ENCODE data around the gene HRNR. TPM values are rescaled to one million over a fixed set of nuclear protein-coding genes. Genes with fewer than 3 reads are reported as not detected.

Gene HRNR
- total RNA-seq, 6 donors from 2014 or later = not detected

DNA sequence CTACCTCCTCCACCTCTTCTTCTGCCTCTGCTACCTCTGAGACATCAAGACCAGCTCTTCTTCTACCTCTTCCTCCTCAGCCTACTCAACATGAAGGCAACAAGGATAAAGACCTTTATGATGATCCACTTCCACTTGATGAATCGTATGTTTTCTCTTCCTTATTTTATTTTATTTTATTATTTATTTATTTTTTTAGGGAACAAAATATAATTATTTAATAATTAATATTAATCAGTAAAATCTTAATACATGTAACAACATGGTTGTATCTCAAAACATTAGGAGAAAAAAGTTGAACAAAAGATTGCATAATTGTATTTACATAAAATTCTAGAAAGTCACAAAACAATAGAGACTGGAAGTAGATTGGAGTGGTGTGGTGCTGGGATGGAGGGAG, 13.1 kb upstream of the HRNR start:
- Histone ChIP-seq H3K36me3 (no peaks in the 10 kb centered on the region), H3K27me3 (no peaks in the 10 kb centered on the region), H3K27ac (no peak overlapping the region), H3K9me3 (no peaks in the 10 kb centered on the region), H3K4me3 (no peak overlapping the region), H3K4me1 (no peaks in the 10 kb centered on the region)
- no peak for DNase-seq
- WGBS, 2 donors = 86% methylated on average over 1 of the region's 1 CpG
- ATAC-seq (ENCODE audit: low FRiP score in 2 of 2) = no peak
- TF ChIP-seq POLR2AphosphoS5 (IDR thresholded peaks at IDR 0.05) (no peak), CTCF (IDR thresholded peaks at IDR 0.05) (no peak), POLR2A (IDR thresholded peaks at IDR 0.05) (no peak), EP300 (IDR thresholded peaks at IDR 0.05) (no peak)

- no peak overlapping the region for H3K4me3 ChIP-seq
- H3K4me1 ChIP-seq = no peaks in the 10 kb centered on the region
- no peak overlapping the region for H3K27ac ChIP-seq
- H3K9me3 ChIP-seq = no peaks in the 10 kb centered on the region
- ATAC-seq (ENCODE audit: low FRiP score in 2 of 2) (no peak), DNase-seq (no peak)
- TF ChIP-seq CTCF (IDR thresholded peaks at IDR 0.05) = no peak
- TF ChIP-seq EP300 (IDR thresholded peaks at IDR 0.05) = no peak
- no peak for TF ChIP-seq POLR2A (IDR thresholded peaks at IDR 0.05)
- no peak for TF ChIP-seq POLR2AphosphoS5 (IDR thresholded peaks at IDR 0.05)
- H3K36me3 ChIP-seq = no peaks in the 10 kb centered on the region
- WGBS, 2 donors = 74 to 78% methylated on average over 3 of the region's 3 CpGs
- no peaks in the 10 kb centered on the region for H3K27me3 ChIP-seq
Measured at GRCh38 chr1:152228831-152229230, 4.8 kb upstream of the HRNR start.

DNA sequence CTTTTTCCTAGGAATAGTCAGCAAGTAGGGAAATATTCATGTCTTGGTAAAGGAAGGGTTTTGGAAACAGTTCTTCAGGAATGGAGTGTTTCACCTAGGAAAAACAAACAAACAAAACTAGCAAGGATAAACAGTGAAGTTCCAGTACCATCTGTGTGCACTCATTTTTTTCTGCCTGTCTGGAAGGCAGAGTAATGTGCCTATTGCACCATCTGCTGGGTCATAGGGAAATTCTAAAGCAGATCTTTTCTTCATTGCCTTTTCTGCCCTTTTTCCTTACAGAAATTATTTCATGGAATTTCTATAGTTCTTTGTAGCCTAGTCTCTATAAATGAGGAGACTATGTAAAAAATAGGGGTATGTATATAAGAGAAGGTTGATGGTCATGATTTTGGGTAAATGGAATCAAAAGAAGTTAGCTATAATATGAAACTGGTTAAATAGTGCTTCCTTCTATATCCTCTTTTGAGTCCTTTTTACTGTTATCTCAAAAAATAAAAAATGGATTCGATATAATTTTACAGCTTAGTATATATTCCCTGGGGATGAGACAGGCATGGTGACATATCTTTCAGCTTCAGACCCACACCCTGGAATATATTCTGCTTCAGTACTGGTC, 3.4 kb upstream of the HRNR start:
- no peak for ATAC-seq (ENCODE audit: low FRiP score in 2 of 2)
- no peaks in the 10 kb centered on the region for H3K27me3 ChIP-seq
- H3K9me3 ChIP-seq = no peaks in the 10 kb centered on the region
- no peak for DNase-seq
- no peaks in the 10 kb centered on the region for H3K4me1 ChIP-seq
- H3K27ac ChIP-seq = no peak overlapping the region
- TF ChIP-seq POLR2AphosphoS5 (IDR thresholded peaks at IDR 0.05) = no peak
- TF ChIP-seq POLR2A (IDR thresholded peaks at IDR 0.05) = no peak
- TF ChIP-seq CTCF (IDR thresholded peaks at IDR 0.05) = no peak
- no peak for TF ChIP-seq EP300 (IDR thresholded peaks at IDR 0.05)
- WGBS, 2 donors = 88 to 90% methylated on average over 1 of the region's 1 CpG
- no peak overlapping the region for H3K4me3 ChIP-seq
- H3K36me3 ChIP-seq = no peaks in the 10 kb centered on the region

DNA sequence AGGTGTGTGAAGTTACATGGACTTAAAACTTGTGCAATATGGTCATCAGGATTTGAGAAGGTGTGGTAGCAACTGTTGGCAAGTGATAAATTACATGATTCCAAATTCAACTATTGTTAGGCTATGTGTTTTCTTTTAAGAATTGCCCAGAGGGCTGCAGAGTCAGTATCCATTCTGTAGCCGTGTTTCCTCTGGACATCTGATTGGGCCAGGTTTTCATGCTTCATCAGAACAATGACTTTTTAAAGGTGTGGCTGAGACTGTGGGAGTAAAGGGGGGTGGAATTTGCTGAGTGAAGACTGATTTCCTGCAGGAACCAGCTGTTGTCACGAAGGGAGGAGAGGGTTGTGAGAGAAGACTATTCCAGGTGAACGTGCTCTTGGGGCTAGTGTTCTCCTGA, 1.7 kb upstream of the HRNR start:
- 43 to 59% methylated on average over 3 of the region's 3 CpGs for WGBS, 2 donors
- Histone ChIP-seq H3K27me3 (no peaks in the 10 kb centered on the region), H3K4me1 (no peaks in the 10 kb centered on the region), H3K36me3 (no peaks in the 10 kb centered on the region), H3K4me3 (no peak overlapping the region), H3K27ac (no peak overlapping the region), H3K9me3 (no peaks in the 10 kb centered on the region)
- TF ChIP-seq POLR2AphosphoS5 (IDR thresholded peaks at IDR 0.05) = no peak
- TF ChIP-seq POLR2A (IDR thresholded peaks at IDR 0.05) = no peak
- no peak for TF ChIP-seq CTCF (IDR thresholded peaks at IDR 0.05)
- TF ChIP-seq EP300 (IDR thresholded peaks at IDR 0.05) = no peak
- no peak for DNase-seq
- no peak for ATAC-seq (ENCODE audit: low FRiP score in 2 of 2)

Measured in upper lobe of left lung (tissue), 6 donors.